GM12864 (cell line): ENCODE measurements around the gene AARS2.
"Not testable (repeated sequence)": the region's sequence is repeated elsewhere in the genome, so short reads cannot be mapped to it uniquely, and the experiment has no call there.

Experiments
- DNase-seq: peaks from one replicate; pipeline ENCODE4 v3.0.0-alpha.2; 2011; ENCODE audit warnings: low read depth
- H3K4me3 ChIP-seq: 2 replicates; pipeline ENCODE4 v1.5.1; 2011; ENCODE audit warnings: mild to moderate bottlenecking, low read depth, low read length, control low read depth
- TF ChIP-seq, protein P1 (sequence below): IDR thresholded peaks from 2 replicates; pipeline ENCODE4 v1.5.1; 2011; ENCODE audit warnings: low read depth, mild to moderate bottlenecking, moderate library complexity, low read length, control low read depth, inconsistent platforms; ENCODE audit errors: missing control alignments

Gene AARS2

DNA sequence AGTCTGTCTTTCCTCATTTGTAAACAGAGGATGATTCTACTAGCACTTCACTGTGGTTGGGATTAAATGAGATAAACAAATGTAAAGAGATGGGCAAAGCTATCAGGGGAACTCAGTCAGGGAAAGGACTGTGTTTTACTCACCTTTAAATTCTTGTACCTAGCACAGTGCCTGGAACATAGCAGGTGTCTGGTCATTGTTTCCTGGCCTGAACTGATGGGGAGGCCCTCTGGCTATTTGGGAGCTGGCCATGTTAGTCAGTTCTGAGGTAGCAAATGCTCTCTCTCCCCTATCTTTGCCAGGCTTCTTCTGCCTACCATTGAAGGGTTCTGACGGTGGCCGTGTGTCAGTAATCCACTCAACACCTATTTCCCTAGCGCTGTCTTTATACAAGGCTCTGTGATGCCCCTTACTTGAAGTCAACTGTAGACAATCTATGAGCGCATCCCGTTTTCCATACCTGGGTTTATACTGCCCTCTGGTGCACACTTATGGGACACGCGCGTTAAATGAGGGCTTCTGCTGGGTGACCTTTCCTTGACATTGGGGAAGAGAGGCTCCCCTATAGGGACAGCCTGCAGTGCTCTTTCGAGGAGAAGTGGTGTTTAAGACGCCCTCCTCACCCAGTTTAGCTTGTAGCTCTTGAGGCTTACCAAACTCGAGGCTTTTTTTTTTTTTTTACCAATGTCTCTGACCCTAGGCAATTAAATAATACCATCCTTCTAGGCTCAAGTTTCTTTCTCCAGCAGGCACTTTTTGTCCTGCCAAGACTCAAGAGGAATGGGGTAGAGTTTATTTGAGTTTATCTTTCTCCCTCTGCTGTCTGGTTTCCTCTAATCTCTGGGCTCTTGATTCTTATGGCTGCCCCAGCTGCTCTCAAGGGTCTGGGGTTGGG is 25.3 kb upstream of the AARS2 start:
- no peak overlapping the region for H3K4me3 ChIP-seq
- TF ChIP-seq, protein P1, sequence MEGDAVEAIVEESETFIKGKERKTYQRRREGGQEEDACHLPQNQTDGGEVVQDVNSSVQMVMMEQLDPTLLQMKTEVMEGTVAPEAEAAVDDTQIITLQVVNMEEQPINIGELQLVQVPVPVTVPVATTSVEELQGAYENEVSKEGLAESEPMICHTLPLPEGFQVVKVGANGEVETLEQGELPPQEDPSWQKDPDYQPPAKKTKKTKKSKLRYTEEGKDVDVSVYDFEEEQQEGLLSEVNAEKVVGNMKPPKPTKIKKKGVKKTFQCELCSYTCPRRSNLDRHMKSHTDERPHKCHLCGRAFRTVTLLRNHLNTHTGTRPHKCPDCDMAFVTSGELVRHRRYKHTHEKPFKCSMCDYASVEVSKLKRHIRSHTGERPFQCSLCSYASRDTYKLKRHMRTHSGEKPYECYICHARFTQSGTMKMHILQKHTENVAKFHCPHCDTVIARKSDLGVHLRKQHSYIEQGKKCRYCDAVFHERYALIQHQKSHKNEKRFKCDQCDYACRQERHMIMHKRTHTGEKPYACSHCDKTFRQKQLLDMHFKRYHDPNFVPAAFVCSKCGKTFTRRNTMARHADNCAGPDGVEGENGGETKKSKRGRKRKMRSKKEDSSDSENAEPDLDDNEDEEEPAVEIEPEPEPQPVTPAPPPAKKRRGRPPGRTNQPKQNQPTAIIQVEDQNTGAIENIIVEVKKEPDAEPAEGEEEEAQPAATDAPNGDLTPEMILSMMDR = peak; percentile 80
- peak; percentile 39 for DNase-seq

- H3K4me3 ChIP-seq = no peak overlapping the region
- DNase-seq = no peak
- TF ChIP-seq, protein P1 = no peak
Observed at GRCh38 chr6:44335631-44336030, 22.5 kb upstream of the AARS2 start.

DNA sequence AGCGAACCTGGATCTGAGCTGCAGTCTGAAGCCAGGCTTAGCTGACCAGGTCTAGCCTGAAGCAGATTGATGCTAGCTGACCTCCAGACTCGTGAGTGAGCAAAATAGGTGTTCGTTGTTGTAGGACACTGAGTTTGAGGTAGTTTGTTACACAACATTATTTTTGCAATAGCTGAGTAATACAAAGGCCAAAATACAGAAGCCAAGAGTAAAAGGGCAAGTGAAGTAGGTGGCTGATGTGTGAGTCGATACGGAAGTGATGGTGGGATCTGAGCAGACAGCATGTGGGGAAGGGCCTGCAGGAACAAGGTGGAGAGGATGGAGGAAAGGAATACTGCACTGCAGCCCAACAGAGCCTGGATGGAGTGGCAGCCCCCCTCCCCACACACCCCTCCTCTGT is 20.8 kb upstream of the AARS2 start:
- TF ChIP-seq, protein P1 = no peak
- no peak for DNase-seq
- no peak overlapping the region for H3K4me3 ChIP-seq

- no peak overlapping the region for H3K4me3 ChIP-seq
- TF ChIP-seq, protein P1 = no peak
- DNase-seq = no peak
Observed at GRCh38 chr6:44333273-44333919, 20.2 kb upstream of the AARS2 start.

DNA sequence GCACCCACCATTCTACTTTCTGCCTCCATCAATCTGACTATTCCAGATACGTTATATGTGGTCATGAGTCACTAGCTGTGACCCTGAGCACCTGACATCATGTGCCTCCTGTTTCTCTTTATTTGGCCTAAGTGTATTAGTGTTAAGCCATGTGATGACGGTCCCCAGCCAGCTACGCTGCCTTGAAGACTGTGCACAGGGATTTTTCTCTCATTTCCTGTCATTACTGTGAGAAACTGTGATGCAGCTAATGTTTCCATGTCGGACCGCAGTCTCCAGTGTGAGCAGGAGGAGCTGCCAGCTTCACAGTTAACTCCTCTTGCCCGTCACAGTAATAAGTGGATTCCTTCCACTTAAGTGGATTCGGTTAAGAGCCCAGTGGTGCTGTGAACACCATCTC is 19.4 kb upstream of the AARS2 start:
- no peak for DNase-seq
- no peak overlapping the region for H3K4me3 ChIP-seq
- TF ChIP-seq, protein P1 = no peak

GRCh38 chr6:44329858-44330257 is 16.7 kb upstream of the AARS2 start:
- H3K4me3 ChIP-seq = no peak overlapping the region
- TF ChIP-seq, protein P1 = no peak
- DNase-seq = no peak

DNA sequence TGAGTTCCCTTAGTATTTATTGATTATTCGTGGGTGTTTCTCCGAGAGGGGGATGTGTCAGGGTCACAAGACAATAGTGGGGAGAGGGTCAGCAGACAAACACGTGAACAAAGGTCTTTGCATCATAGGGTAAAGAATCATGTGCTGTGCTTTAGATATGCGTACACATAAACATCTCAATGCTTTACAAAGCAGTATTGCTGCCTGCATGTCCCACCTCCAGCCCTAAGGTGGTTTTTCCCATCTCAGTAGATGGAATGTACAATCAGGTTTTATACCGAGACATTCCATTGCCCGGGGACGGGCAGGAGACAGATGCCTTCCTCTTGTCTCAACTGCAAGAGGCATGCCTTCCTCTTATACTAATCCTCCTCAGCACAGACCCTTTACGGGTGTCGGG is 15.1 kb upstream of the AARS2 start:
- not testable (repeated sequence) for H3K4me3 ChIP-seq, DNase-seq
